ENCODE data around the gene JPT2.

- TF ChIP-seq CTCF (IDR thresholded peaks at IDR 0.05), result no peak
- no peak for TF ChIP-seq POLR2A (IDR thresholded peaks at IDR 0.05)
Observed at GRCh38 chr16:1662543-1662942, 15.5 kb upstream of the JPT2 start.

Data from adrenal gland (tissue), 5 donors.